ENCODE data around the gene PSTPIP2. TPM values are rescaled to one million over a fixed set of nuclear protein-coding genes. Genes with fewer than 3 reads are reported as not detected.

The PSTPIP2 gene
- total RNA-seq, 1 donor from 2014 or later: 0.60 TPM

DNA sequence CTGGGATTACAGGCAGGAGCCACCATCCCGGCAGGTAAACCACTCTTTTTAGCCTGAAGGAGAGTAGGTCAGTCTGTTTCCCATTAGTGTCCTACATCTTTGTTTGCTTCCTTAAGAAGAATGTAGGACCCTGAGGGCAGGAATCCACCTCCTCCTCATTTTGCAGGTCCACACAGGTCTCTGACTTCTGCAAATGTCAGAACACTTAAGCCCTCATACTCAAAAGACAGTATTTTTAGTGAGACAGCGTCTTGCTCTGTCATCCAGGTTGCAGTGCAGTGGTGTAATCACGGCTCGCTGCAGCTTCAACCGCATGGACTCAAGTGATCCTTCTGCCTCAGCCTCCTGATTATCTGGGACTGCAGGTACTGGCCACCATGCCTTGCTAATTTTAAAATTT lies 9.3 kb downstream of the PSTPIP2 start:
- Mint-ChIP-seq H3K4me1 (no peaks in the 10 kb centered on the region), H3K27me3 (no peaks in the 10 kb centered on the region), H3K4me3 (no peak overlapping the region), H3K36me3 (ENCODE audit: low read depth) (no peaks in the 10 kb centered on the region), H3K27ac (no peak overlapping the region), H3K9me3 (peaks cover 2% of the 10 kb centered on the region)
- POLR2A ChIA-PET: no interaction called here
- intact Hi-C loops (cut with micrococcal nuclease): no loop called here
- CTCF ChIA-PET: no interaction called here
- TF ChIP-seq, protein P1, sequence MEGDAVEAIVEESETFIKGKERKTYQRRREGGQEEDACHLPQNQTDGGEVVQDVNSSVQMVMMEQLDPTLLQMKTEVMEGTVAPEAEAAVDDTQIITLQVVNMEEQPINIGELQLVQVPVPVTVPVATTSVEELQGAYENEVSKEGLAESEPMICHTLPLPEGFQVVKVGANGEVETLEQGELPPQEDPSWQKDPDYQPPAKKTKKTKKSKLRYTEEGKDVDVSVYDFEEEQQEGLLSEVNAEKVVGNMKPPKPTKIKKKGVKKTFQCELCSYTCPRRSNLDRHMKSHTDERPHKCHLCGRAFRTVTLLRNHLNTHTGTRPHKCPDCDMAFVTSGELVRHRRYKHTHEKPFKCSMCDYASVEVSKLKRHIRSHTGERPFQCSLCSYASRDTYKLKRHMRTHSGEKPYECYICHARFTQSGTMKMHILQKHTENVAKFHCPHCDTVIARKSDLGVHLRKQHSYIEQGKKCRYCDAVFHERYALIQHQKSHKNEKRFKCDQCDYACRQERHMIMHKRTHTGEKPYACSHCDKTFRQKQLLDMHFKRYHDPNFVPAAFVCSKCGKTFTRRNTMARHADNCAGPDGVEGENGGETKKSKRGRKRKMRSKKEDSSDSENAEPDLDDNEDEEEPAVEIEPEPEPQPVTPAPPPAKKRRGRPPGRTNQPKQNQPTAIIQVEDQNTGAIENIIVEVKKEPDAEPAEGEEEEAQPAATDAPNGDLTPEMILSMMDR (IDR thresholded peaks at IDR 0.05): no peak
- ATAC-seq (ENCODE audit: low read depth) (no peak), DNase-seq (no peak)

DNA sequence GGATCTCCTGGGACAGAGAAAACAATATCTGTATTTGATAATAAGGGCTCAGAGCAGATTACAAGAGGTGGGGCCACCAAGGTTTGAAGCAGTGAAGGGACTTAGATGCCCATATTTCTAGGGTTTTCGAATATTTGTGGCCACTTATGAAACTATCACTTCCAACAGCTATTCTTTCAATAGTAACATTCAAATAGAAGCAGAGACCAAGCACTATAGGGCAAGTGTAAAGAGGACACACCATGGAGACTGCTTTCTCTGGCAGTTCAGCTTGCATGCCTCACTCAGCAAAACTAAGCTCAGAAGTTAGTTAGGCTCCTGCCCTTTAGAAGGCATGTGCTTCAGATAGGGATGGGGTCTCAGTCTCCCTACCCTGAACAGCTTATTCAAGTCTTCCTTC lies 10.3 kb downstream of the PSTPIP2 start:
- Mint-ChIP-seq H3K27ac (no peak overlapping the region), H3K9me3 (no peaks in the 10 kb centered on the region), H3K4me3 (no peak overlapping the region), H3K27me3 (no peaks in the 10 kb centered on the region), H3K36me3 (ENCODE audit: low read depth) (no peaks in the 10 kb centered on the region), H3K4me1 (no peaks in the 10 kb centered on the region)
- ChIA-PET CTCF (interaction anchor here (1.6 kb wide), 1 partner anchor 12 kb away, joined by 3 read pairs; no protein-coding TSS in a partner anchor), POLR2A (no interaction called here)
- no peak for ATAC-seq (ENCODE audit: low read depth)
- TF ChIP-seq, protein P1 (IDR thresholded peaks at IDR 0.05): no peak
- intact Hi-C loops (cut with micrococcal nuclease): no loop called here
- no peak for DNase-seq

DNA sequence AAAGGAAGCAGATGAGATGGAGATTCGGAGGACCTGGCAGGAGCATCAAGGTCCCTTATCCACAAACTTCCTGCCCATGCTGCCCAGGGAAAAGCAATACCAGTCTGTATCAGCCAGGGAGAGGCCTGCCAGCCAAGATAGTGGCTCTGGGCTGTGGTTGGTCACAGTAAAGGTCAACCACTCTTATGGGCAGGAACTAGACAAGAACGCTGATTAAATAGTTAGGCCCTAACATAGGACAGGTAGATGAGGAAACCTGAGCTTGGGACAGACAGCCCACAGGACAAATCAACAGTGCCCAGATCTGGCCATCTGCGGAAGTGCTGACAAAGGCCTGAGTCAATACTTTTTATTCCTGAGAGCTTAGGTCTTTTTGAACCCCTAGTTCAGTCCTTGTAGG lies 10.7 kb downstream of the PSTPIP2 start:
- ATAC-seq (ENCODE audit: low read depth) (no peak), DNase-seq (no peak)
- Mint-ChIP-seq H3K27ac (no peak overlapping the region), H3K27me3 (no peaks in the 10 kb centered on the region), H3K4me1 (no peaks in the 10 kb centered on the region), H3K36me3 (ENCODE audit: low read depth) (no peaks in the 10 kb centered on the region), H3K9me3 (no peaks in the 10 kb centered on the region), H3K4me3 (no peak overlapping the region)
- intact Hi-C loops (cut with micrococcal nuclease): no loop called here
- ChIA-PET CTCF (interaction anchor here (1.6 kb wide), 1 partner anchor 12 kb away, joined by 3 read pairs; no protein-coding TSS in a partner anchor), POLR2A (no interaction called here)
- TF ChIP-seq, protein P1 (IDR thresholded peaks at IDR 0.05): no peak

DNA sequence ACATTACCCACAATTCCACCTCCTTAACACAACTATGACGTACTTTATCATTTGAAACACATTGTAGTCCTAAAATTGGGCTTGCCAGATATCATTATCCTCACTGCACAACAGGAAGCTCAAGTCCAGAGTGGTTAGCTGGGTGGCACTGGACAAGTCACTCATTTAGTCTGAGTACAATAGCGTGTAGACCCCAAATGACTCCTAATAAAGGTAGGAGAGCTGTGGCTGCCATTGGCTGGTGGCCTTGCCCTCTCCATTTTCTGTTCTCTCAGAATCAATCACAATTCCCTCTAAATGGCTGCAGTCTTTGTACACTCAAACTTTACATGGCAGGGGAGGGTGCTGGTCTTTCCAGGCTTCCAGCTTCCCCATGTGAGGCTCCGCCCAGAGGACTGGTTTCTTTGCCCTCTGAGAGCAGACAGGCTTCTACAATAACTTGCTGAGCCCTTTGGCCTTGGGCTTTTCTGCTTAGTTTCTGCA lies 11.7 kb downstream of the PSTPIP2 start:
- Mint-ChIP-seq H3K27ac (no peak overlapping the region), H3K27me3 (no peaks in the 10 kb centered on the region), H3K36me3 (ENCODE audit: low read depth) (no peaks in the 10 kb centered on the region), H3K4me1 (no peaks in the 10 kb centered on the region), H3K9me3 (no peaks in the 10 kb centered on the region), H3K4me3 (no peak overlapping the region)
- POLR2A ChIA-PET: no interaction called here
- intact Hi-C loops (cut with micrococcal nuclease): no loop called here
- CTCF ChIA-PET: no interaction called here
- DNase-seq: no peak
- ATAC-seq (ENCODE audit: low read depth): no peak
- TF ChIP-seq, protein P1 (IDR thresholded peaks at IDR 0.05): no peak

DNA sequence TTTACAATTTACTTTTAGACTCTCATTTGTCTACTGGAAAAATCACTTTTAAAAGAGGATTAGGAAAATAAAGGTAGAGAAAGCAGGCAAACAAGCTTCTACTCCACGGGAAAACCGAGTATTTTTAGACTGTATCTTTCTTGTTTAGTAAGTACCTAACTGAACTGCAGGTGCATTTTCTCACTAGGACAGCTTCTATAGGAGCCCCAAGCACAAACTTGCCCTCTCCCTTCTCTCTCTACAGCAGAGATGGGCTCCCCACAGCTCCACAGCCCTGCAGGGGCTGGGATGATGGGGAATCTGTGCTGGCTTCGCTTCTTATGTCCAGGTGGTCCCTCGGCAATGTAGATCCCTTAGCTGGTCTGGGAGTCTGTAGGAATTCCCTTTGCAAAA lies 16.2 kb downstream of the PSTPIP2 start:
- Mint-ChIP-seq H3K4me1 (no peaks in the 10 kb centered on the region), H3K27me3 (no peaks in the 10 kb centered on the region), H3K27ac (no peak overlapping the region), H3K9me3 (no peaks in the 10 kb centered on the region), H3K36me3 (ENCODE audit: low read depth) (no peaks in the 10 kb centered on the region), H3K4me3 (no peak overlapping the region)
- ChIA-PET POLR2A (interaction anchor here (0.6 kb wide), 1 partner anchor 54 kb away, joined by 3 read pairs; no protein-coding TSS in a partner anchor), CTCF (interaction anchor here (0.9 kb wide), 1 partner anchor 18 kb away, joined by 4 read pairs; no protein-coding TSS in a partner anchor)
- intact Hi-C loops (cut with micrococcal nuclease): no loop called here
- no peak for ATAC-seq (ENCODE audit: low read depth)
- DNase-seq: no peak
- TF ChIP-seq, protein P1 (IDR thresholded peaks at IDR 0.05): no peak
